Measurements from ENCODE around the gene SGO1. TPM values are rescaled to one million over a fixed set of nuclear protein-coding genes. Genes with fewer than 3 reads are reported as not detected.
"Not testable (repeated sequence)": the region's sequence is repeated elsewhere in the genome, so short reads cannot be mapped to it uniquely, and the experiment has no call there.

SGO1 gene
- total and polyA plus RNA-seq, 12 donors: 0.13 to 4.2 (median 0.56) TPM; not detected in 2

DNA sequence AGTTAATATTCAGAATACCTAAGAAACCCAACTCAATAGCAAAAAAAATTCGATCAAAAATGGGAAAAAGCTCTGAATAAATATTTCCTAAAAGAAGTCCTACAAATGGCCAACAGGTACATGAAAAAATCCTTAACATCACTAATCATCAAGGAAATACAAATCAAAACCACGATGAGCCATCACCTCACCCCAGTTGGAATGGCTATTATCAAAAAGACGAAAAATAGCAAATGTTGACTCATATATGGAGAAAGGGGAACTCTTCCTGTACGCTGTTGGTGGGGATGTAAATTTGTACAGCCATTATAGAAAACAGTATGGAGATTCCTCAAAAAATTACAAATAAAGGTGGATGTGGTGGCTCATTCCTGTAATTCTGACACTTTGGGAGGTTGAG is 29.6 kb upstream of the SGO1 start:
- WGBS, 4 donors: 73 to 89% (median 82%) methylated on average over 4 of the region's 4 CpGs
- DNase-seq: no peak
- H3K27me3 ChIP-seq: no peaks in the 10 kb centered on the region
- TF ChIP-seq, protein P1, sequence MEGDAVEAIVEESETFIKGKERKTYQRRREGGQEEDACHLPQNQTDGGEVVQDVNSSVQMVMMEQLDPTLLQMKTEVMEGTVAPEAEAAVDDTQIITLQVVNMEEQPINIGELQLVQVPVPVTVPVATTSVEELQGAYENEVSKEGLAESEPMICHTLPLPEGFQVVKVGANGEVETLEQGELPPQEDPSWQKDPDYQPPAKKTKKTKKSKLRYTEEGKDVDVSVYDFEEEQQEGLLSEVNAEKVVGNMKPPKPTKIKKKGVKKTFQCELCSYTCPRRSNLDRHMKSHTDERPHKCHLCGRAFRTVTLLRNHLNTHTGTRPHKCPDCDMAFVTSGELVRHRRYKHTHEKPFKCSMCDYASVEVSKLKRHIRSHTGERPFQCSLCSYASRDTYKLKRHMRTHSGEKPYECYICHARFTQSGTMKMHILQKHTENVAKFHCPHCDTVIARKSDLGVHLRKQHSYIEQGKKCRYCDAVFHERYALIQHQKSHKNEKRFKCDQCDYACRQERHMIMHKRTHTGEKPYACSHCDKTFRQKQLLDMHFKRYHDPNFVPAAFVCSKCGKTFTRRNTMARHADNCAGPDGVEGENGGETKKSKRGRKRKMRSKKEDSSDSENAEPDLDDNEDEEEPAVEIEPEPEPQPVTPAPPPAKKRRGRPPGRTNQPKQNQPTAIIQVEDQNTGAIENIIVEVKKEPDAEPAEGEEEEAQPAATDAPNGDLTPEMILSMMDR (IDR thresholded peaks at IDR 0.05): no peak
- no peak for TF ChIP-seq POLR2A (IDR thresholded peaks at IDR 0.05)
- H3K4me1 ChIP-seq (replicated peaks in 1 of 2): no peaks in the 10 kb centered on the region
- no peaks in the 10 kb centered on the region for H3K36me3 ChIP-seq (replicated peaks in 1 of 2)
- intact Hi-C loops (cut with DNase I): no loop called here
- no peak overlapping the region for H3K27ac ChIP-seq
- H3K9me3 ChIP-seq (replicated peaks in 1 of 3): no peaks in the 10 kb centered on the region
- no peak overlapping the region for H3K4me3 ChIP-seq

DNA sequence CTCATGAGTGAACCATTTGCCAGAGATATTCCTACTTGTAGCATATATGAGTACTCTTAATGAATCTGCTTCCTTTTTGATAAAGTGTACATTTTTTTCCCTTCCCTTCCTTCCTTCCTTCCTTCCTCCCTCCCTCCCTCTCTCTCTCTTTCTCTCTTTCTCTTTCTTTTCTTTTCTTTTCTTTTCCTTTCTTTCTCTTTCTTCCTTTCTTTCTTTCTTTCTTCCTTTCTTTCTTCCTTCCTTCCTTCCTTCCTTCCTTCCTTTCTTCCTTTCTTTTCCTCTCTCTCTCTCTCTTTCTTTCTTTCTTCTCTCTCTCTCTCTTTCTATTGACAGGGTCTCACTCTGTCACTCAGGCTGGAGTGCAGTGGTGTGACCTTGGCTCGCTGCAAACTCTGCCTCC is 27.5 kb upstream of the SGO1 start:
- H3K36me3 ChIP-seq (replicated peaks in 1 of 2); H3K4me1 ChIP-seq (replicated peaks in 1 of 2); H3K27ac ChIP-seq; H3K27me3 ChIP-seq; H3K9me3 ChIP-seq (replicated peaks in 1 of 3); intact Hi-C loops (cut with DNase I); H3K4me3 ChIP-seq; DNase-seq: not testable (repeated sequence)
- WGBS, 4 donors: 69 to 75% (median 74%) methylated on average over 1 of the region's 1 CpG

DNA sequence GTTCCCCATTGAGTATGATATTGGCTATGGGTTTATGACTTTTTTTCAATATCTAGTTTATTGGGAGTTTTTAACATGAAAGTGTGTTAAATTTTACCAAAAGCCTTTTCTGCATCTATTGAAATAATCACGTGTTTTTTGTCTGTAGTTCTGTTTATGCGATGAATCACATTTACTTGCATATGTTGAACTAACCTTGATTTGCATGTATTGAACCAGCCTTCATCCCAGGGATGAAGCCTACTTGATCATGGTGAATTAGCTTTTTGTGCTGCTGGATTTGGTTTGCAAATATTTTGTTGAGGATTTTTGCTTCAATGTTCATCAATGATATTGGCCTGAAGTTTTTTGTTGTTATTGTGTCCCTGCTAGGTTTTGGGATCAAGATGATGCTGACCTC is 21.9 kb upstream of the SGO1 start:
- intact Hi-C loops (cut with DNase I); H3K4me3 ChIP-seq; H3K36me3 ChIP-seq (replicated peaks in 1 of 2); H3K9me3 ChIP-seq (replicated peaks in 1 of 3); H3K27me3 ChIP-seq; H3K27ac ChIP-seq; DNase-seq; H3K4me1 ChIP-seq (replicated peaks in 1 of 2): not testable (repeated sequence)
- 74 to 91% (median 83%) methylated on average over 2 of the region's 2 CpGs for WGBS, 4 donors

DNA sequence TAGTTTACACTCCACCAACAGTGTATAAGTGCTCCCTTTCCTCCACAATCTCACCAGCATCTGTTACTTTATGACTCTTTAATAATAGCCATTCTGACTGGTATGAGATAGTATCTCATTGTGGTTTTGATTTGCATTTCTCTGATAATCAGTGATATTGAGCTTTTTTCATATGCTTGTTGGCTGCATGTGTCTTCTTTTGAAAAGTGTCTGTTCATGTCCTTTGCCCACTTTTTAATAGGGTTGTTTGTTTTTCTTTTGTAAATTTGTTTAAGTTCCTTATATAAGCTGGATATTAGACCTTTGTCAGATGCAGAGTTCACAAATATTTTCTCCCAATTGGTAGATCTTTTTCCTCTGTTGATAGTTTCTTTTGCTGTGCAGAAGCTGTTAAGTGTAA is 19.9 kb upstream of the SGO1 start:
- H3K4me1 ChIP-seq (replicated peaks in 1 of 2); intact Hi-C loops (cut with DNase I); H3K36me3 ChIP-seq (replicated peaks in 1 of 2); H3K27ac ChIP-seq; H3K27me3 ChIP-seq; H3K4me3 ChIP-seq; H3K9me3 ChIP-seq (replicated peaks in 1 of 3); DNase-seq: not testable (repeated sequence)

DNA sequence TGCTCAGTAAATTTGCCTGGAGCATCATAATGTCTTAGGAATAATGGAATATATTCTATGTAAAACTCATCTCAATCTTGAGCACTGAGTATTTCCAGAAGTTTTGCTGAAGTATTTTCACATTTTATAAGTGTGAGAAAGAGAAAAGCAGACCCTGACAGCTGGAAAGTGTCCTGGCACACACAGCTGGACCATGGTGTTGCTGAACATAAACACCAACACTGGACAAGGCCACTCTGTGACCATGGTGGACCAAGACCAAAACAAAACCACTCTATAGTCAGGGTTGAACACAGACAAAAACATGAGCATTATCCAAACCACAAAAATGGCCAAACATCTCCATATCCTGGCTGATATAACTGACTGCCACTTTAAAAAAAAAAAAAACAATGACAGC is 15.1 kb upstream of the SGO1 start:
- no peak for DNase-seq
- Histone ChIP-seq H3K27me3 (no peaks in the 10 kb centered on the region), H3K9me3 (replicated peaks in 1 of 3) (no peaks in the 10 kb centered on the region), H3K27ac (no peak overlapping the region), H3K36me3 (replicated peaks in 1 of 2) (no peaks in the 10 kb centered on the region), H3K4me1 (replicated peaks in 1 of 2) (no peaks in the 10 kb centered on the region), H3K4me3 (no peak overlapping the region)
- TF ChIP-seq, protein P1 (IDR thresholded peaks at IDR 0.05): no peak
- TF ChIP-seq POLR2A (IDR thresholded peaks at IDR 0.05): no peak
- intact Hi-C loops (cut with DNase I): no loop called here

DNA sequence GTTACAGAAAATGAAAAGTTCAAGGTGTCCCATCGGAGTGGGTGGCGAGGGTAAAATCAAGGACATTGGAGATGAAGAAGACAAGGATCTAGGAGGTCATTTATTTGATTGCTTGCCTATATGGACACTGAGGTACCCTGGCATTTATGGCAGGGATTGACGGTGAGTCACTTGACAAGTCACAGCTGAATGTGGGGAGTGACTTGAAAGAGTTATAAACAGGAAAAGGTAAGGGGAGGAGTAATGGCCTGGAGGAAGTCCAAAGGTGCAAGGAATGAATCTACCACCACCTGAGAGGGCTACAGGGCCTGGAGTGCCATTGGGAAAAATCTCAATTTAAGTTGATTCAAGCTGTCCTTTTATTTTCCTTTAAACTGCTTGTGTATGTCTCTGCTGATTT is 11.8 kb upstream of the SGO1 start:
- no peaks in the 10 kb centered on the region for H3K36me3 ChIP-seq (replicated peaks in 1 of 2)
- WGBS, 4 donors: 56 to 66% (median 57%) methylated on average over 3 of the region's 3 CpGs
- H3K27ac ChIP-seq: no peak overlapping the region
- no peaks in the 10 kb centered on the region for H3K9me3 ChIP-seq (replicated peaks in 1 of 3)
- TF ChIP-seq POLR2A (IDR thresholded peaks at IDR 0.05): no peak
- TF ChIP-seq, protein P1 (IDR thresholded peaks at IDR 0.05): no peak
- H3K27me3 ChIP-seq: no peaks in the 10 kb centered on the region
- H3K4me1 ChIP-seq (replicated peaks in 1 of 2): no peaks in the 10 kb centered on the region
- H3K4me3 ChIP-seq: no peak overlapping the region
- DNase-seq: no peak
- intact Hi-C loops (cut with DNase I): no loop called here

Measured in adrenal gland (tissue), 12 donors.